Stimulated activated CD8-positive, alpha-beta memory T cell treated with anti-CD3 and anti-CD28 coated beads, Interleukin-15, amount 100 ng/mL, for 1 hour (primary cell): ENCODE measurements around the gene ABCB6.
A peak's percentile ranks its signal among the peaks of the same experiment; 100 is the strongest.

Source experiments
- DNase-seq: peaks from one replicate; pipeline ENCODE4 v3.0.0-alpha.2; 2020; ENCODE audit warnings: low read depth

ABCB6 gene

GRCh38 chr2:219168932-219169331 is 49.8 kb downstream of the ABCB6 start:
- DNase-seq = no peak

- no peak for DNase-seq
Measured at GRCh38 chr2:219168526-219168925, 50.2 kb downstream of the ABCB6 start.

- no peak for DNase-seq
Measured at GRCh38 chr2:219167997-219168396, 50.8 kb downstream of the ABCB6 start.

GRCh38 chr2:219165058-219165911 is 53.5 kb downstream of the ABCB6 start:
- no peak for DNase-seq

- no peak for DNase-seq
Measured at GRCh38 chr2:219163156-219163555, 55.6 kb downstream of the ABCB6 start.

GRCh38 chr2:219161097-219161496 is 57.7 kb downstream of the ABCB6 start:
- no peak for DNase-seq

- peak; percentile 82 for DNase-seq
Measured at GRCh38 chr2:219160186-219161017, 58.4 kb downstream of the ABCB6 start, which contains the start of gene NHEJ1. NHEJ1 (minus strand) TSS chr2:219160815; CDS start chr2:219158362, 2,453 bp downstream.
